Mucosa of descending colon (tissue), 3 donors: ENCODE measurements around the gene KIF18B. TPM values are rescaled to one million over a fixed set of nuclear protein-coding genes. Genes with fewer than 3 reads are reported as not detected.
A peak's percentile ranks its signal among the peaks of the same experiment; 100 is the strongest.

Source experiments
- ATAC-seq: fragments of 200-7000 bp; cut with Tn5 transposase; one replicate; pipeline ENCODE4 v1.9.1; 2020; ENCODE audit warnings: mild to moderate bottlenecking, moderate library complexity
- DNase-seq, 3 donors: peaks; one replicate each; pipeline ENCODE4 v3.0.0-alpha.2; 2020
- H3K36me3 ChIP-seq: fragments of 200-600 bp; one replicate; pipeline ENCODE4 v1.8.0; 2021; ENCODE audit warnings: low read depth, mild to moderate bottlenecking
- H3K4me1 ChIP-seq: fragments of 200-600 bp; one replicate; pipeline ENCODE4 v1.8.0; 2021; ENCODE audit warnings: low read depth, mild to moderate bottlenecking
- H3K4me3 ChIP-seq: fragments of 200-600 bp; one replicate; pipeline ENCODE4 v1.8.0; 2021; ENCODE audit warnings: mild to moderate bottlenecking
- H3K9me3 ChIP-seq: fragments of 200-600 bp; one replicate; pipeline ENCODE4 v1.8.0; 2021; ENCODE audit warnings: mild to moderate bottlenecking
- intact Hi-C, 2 donors: fragments of 100-400 bp; cut with DNase I in 1 of 2; cut with micrococcal nuclease in 1 of 2; formaldehyde crosslinking; loops; one replicate each; pipeline versions ENCODE4 v1.11.0 to v1.11.1; 2022; cut with DNase I, micrococcal nuclease
- total RNA-seq, 3 donors: library from RNA; stranded (reverse); fragmentation: NEBNext Ultra II Directional in 2 of 3; extraction: Animal tissue kit (Norgen Biotek cat#: 25700) in 2 of 3; gene quantifications; one replicate each; pipeline versions ENCODE4 v1.2.1 to v1.2.4, GENCODE V29; 2021 to 2023
- TF ChIP-seq, protein P1 (sequence below): fragments of 200-600 bp; IDR thresholded peaks from one replicate; pipeline ENCODE4 v1.8.0; 2022; ENCODE audit warnings: antibody characterized with exemption, mild to moderate bottlenecking
- donor health status: DM: no; HTN: no; CAD: no; lungs with moderate emphysema.
- donor health status: DM: no; HTN: no; CAD: no.
- donor health status: DM: no; HTN: yes; CAD: no.

The KIF18B gene
- total RNA-seq, 3 donors from 2014 or later = 2.2 to 10.3 (median 4.6) TPM

DNA sequence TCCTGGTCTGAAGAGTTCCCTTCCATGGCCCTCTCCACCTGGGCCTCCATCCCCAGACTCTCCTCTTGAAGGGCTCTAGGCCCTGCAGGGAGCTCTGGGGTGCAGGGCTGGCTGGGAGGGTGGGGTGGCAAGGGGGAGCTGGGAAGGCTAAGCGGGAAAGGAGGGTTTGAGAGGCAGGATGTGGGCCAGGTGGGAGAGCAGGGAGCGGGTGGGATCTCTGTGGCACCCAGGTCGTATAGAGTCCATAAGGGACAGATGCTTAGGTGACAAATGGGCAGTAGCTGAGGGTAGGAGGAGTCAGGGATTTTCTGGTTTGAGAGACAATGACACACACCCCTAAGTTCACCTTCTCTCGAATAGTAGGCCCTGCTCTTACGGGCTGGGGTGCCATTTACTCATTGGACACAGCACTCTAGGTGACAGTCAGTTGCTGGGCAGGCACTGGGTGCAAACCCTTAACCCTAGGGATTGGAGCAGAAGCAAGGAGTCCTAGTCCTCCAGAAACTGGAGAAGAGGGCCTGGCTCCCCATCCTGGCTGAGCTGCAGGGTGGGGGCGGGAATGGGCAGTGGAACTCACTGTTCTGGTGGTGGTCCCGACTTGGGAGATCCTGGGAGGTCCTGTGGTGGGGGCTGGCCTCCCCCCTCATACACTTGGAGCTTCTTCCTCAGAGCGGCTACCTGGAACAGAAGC lies 15.3 kb downstream of the KIF18B start:
- DNase-seq = no peak
- no peak for ATAC-seq
- TF ChIP-seq, protein P1, sequence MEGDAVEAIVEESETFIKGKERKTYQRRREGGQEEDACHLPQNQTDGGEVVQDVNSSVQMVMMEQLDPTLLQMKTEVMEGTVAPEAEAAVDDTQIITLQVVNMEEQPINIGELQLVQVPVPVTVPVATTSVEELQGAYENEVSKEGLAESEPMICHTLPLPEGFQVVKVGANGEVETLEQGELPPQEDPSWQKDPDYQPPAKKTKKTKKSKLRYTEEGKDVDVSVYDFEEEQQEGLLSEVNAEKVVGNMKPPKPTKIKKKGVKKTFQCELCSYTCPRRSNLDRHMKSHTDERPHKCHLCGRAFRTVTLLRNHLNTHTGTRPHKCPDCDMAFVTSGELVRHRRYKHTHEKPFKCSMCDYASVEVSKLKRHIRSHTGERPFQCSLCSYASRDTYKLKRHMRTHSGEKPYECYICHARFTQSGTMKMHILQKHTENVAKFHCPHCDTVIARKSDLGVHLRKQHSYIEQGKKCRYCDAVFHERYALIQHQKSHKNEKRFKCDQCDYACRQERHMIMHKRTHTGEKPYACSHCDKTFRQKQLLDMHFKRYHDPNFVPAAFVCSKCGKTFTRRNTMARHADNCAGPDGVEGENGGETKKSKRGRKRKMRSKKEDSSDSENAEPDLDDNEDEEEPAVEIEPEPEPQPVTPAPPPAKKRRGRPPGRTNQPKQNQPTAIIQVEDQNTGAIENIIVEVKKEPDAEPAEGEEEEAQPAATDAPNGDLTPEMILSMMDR = no peak
- intact Hi-C loops = no loop called here
- no peaks in the 10 kb centered on the region for H3K36me3 ChIP-seq
- H3K9me3 ChIP-seq = no peaks in the 10 kb centered on the region
- no peak overlapping the region for H3K4me3 ChIP-seq
- H3K4me1 ChIP-seq = no peaks in the 10 kb centered on the region

DNA sequence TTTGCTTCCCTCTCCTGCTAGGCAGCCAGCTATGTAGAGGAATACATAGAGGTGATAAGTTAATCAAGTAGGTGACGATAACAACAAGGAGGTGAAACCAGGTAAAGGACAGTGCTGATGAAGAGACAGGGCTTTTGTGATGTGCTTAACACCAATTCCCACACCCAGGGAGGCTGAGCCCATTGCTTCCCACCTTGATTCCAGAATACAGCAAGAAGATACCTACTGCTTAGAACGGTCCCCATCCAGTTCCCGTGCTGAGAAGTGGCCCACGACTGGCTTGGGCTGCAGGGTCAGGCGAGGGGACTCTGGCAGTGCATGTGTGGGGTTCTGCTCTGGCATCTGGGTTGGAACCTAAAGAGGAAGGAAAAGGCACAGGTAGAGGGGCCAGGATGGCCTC lies 16.2 kb downstream of the KIF18B start:
- Histone ChIP-seq H3K4me3 (no peak overlapping the region), H3K36me3 (no peaks in the 10 kb centered on the region), H3K9me3 (no peaks in the 10 kb centered on the region), H3K4me1 (no peaks in the 10 kb centered on the region)
- TF ChIP-seq, protein P1 = no peak
- no peak for ATAC-seq
- intact Hi-C loops = no loop called here
- DNase-seq = no peak

DNA sequence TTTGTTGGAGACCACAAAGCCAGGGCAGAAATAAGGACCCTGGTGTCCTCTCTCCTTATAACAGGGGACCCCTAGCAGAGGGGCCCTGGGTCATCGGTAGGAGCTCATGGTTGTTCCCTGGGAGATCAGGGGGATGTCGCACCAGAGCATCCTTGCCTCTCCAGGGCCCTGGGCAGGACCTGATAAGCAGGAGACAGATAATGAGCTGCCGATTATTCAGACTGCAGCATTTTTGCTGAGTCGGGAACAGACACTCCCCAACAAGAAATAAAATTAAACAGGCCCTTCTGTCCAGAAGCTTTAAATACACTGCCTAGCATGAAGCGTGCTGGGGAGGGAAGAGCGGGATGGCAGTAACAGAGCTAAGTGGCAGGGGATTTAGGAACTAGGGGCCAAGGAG lies 16.9 kb downstream of the KIF18B start:
- no peaks in the 10 kb centered on the region for H3K4me1 ChIP-seq
- intact Hi-C loops = no loop called here
- ATAC-seq (no peak), DNase-seq (peak in 1 of 3 donors; percentile 1)
- H3K36me3 ChIP-seq = no peaks in the 10 kb centered on the region
- no peaks in the 10 kb centered on the region for H3K9me3 ChIP-seq
- no peak overlapping the region for H3K4me3 ChIP-seq
- TF ChIP-seq, protein P1 = no peak

DNA sequence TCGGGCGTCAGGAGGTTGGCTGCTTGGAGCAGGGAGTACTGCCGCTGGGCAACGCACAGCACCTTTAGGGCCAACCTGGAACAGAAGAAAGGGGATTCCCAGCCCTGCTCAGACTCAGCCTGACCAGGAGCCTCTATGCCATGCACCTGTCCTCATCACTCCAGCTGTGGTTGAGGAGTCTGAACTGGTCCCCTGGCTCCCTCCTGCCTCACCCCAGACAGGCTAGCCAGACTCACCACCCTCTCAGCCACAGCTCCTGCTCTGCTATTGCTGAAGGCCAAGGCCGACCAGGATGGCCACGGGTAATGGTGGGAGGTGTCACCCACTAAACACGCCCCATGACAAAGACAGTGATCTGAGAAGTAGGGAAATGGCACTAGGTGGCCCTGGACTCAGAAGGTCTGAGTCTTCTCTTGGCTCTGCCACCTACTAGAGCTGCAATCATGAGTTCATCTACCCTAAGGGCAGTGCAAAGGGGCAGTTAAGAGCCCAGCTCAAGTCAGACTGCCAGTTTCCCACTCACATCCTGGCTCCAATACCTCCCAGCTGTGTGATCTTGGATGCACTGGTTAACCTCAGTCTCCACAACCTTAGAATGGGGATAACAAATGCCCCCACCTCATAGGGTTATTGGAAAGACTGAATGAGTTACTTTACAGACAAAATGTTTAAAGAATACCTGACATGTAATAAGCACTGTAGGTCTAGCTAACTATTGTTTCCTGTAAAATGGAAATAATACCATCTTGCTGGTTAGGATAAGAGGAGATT lies 18.4 kb downstream of the KIF18B start:
- Histone ChIP-seq H3K36me3 (no peaks in the 10 kb centered on the region), H3K4me1 (no peaks in the 10 kb centered on the region), H3K4me3 (no peak overlapping the region), H3K9me3 (no peaks in the 10 kb centered on the region)
- DNase-seq = peak in 1 of 3 donors; percentile 7
- intact Hi-C loops = loop anchor here (10.0 kb wide), 3 partner anchors 86 to 186 kb away; no protein-coding TSS in a partner anchor
- TF ChIP-seq, protein P1 = no peak
- no peak for ATAC-seq

DNA sequence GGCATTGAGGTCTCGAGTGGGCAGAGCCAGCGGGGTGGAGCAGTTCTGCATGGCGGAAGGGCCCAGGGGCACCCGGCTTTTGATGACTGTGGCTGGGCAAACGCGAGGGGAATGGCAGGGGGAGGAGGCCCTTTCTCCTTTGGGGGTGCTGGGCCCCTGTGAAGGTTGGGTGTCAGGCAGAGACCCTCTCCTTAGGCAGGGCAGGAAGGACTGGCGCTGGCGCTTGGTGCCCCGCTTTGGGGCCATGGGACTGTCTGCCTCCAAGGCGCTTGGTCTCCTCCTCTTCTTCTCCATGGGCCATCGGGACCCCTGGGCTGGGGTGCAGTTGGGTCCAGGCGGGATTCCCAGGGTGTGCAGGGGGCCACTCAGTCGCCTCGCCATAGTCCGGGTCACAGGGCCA lies 19.4 kb downstream of the KIF18B start:
- intact Hi-C loops = loop anchor here (10.0 kb wide), 3 partner anchors 87 to 187 kb away; no protein-coding TSS in a partner anchor
- Histone ChIP-seq H3K4me3 (no peak overlapping the region), H3K4me1 (no peaks in the 10 kb centered on the region), H3K9me3 (no peaks in the 10 kb centered on the region), H3K36me3 (no peaks in the 10 kb centered on the region)
- TF ChIP-seq, protein P1 = no peak
- ATAC-seq (no peak), DNase-seq (peak in 1 of 3 donors; percentile 12)
